Activated T-cell treated with anti-CD3 and anti-CD28 coated beads, Interleukin-2, amount 50 U/mL, for 48 hours (primary cell): ENCODE results near the gene FRZB.

Source experiments
- DNase-seq, 2 experiments: peaks; one replicate each; pipeline ENCODE4 v3.0.0-alpha.2; 2020

FRZB gene

GRCh38 chr2:182834293-182834692, 32.1 kb downstream of the FRZB start:
- no peak for DNase-seq

DNA sequence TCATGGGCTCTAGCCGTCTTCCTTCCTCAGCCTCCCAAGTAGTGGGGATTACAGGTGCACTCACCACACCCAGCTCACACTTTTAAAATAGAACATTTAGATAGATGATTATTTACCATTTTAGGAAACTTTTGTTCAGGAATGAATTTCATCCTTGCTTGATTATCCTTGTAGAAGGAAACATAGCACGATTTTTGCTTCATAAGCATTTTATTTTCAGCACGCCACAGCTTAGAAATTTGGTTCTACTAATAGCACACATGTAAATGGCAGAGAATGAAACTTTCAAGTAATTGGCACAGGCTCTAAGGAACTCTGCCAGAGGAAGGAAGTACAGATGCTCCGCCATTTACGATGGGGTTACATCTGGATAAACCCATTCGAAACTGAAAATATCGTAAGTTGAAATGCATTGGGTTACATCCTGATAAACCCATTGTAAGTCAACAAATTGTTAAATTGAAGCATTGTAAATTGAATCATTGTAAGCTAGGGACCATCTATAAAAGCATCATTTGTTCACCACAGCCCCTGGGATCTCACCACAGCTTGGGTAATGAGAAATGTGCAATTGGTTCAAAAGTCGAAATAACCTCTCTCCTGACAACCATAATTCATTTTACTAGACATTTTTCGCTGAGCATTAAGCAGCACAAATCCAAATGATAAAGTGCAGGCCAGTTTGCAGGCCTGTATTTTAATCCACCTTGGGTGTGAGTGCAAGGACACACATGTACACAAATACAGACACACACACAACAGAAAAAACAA, 33.2 kb downstream of the FRZB start:
- DNase-seq: no peak

- no peak for DNase-seq
Observed at GRCh38 chr2:182831921-182832320, 34.5 kb downstream of the FRZB start.

DNA sequence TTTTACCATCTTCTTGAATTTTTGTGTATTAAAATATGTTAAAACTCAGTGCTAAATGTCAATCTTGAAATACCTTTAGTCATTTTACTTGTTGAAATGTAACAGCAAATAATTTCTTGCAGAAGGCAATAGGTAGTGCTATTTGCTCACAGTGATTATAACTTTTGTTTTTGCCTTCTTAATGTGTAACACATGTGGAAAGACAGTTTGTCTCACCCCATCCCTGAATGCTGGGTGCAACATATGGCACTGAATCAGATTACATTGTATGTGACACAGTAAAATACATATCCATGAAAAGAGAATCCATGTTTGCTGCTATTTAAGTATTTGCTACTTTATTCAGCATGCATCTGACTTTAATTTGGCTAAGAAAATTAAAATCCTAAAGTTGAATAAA, 35.3 kb downstream of the FRZB start:
- DNase-seq: no peak

DNA sequence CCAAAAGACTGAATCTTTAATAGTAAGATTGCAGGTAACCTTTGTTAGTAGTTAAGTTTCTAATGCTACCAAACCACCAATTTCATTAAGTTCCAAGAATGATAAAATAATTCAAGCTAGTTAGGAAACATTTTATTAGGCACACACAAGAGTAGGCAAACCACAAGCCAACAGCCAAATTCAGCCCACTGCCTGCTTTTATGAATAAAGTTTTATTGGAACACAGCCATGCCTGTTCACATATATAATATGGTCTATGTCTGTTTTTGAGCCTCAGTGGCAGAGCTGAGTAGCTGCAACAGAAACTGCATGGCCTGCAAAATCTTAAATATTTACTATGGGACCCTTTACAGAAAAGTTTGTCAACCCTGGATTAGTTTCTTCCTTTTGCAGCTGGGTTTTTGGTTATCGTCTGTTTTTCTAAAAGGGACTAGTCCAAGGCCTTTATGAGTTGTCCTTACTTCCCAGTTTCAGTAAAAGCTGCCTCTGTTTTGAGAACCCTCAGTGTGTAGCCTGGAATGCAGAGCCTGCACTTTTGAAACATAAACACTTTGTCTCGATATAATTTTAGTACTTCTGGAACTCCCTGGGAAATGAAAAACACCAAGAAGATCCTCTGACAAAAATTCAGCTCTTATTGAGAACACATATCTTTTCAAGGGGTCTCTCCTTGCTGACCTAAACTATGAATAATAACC, 39.1 kb downstream of the FRZB start:
- no peak for DNase-seq

- DNase-seq: no peak
Observed at GRCh38 chr2:182826496-182826895, 39.9 kb downstream of the FRZB start.

- no peak for DNase-seq
Observed at GRCh38 chr2:182826064-182826463, 40.4 kb downstream of the FRZB start.

DNA sequence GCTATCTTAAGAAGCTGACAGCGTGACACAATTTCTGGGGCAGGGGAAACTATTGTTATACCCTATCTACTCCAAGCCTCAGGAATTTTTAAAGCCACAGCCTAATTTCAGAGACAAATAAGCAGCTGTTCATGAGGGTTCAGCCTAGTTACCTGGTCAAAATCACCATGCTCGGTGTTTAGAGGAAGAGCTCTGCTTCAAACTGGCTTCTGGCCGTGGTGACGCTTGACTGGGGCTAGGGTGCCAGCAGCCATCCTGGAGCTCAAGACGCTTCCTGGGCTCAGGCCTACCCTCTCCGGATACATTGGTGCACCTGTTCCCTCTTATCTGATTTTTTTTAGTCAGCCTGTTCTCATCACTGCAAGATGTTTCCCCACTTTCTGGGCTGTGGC, 41.7 kb downstream of the FRZB start:
- DNase-seq: no peak

- DNase-seq: no peak
Observed at GRCh38 chr2:182824056-182824766, 42.2 kb downstream of the FRZB start.

DNA sequence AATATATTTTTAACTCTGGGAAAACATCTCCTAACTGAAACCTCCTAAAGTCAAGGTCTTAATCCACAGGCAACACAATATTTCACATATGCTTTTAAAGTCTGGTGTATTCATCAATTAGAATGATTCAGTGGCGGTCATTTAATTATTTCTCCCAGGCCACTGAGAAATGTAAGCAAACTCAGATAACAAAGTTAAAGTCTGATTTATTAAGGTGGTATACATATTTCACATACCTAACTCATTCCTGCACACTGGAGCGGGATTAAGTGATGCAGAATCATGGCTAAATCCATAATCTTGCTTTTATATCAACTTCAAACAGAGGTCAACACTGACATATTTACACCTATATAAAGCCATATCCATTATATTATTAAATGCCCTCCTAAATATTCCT, 43.7 kb downstream of the FRZB start:
- DNase-seq: no peak

DNA sequence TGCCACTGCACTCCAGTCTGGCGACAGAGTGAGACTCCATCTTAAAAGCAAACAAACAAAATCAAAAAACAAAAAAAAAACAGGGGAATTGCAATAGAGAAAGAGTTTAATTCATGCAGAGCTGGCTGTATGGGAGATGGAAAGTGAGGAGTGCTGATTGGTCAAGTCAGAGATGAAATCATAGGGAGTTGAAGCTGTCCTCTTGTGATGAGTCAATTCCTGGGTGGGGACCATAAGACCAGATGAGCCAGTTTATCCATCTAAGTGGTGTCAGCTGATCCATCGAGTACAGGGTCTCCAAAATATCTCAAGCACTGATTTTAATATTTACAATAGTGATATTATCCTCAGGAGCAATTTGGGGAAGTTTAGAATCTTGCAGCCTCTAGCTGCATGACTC, 45.3 kb downstream of the FRZB start:
- DNase-seq: no peak

GRCh38 chr2:182819412-182819811, 47.0 kb downstream of the FRZB start:
- DNase-seq: no peak

DNA sequence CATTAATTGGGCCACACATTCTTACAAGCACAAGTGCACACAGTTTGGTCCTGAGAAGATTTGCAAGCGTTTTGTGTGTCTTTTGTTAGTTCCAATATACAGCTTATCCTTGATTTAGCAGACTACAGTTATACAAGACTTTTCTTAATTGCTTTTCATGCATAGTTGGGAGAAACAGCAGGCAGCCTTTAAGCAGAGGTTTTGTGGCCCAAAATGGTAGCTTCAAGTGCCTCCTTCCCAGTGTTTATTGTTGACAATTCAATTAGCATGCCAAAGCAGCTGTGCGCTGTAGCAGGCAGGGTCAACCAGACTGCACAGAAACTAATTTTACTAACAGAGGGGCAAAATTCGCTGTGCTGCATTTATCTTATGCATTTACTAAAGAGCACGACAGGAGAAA, 47.5 kb downstream of the FRZB start:
- DNase-seq: no peak

- DNase-seq: no peak
Observed at GRCh38 chr2:182818501-182818900, 47.9 kb downstream of the FRZB start.

DNA sequence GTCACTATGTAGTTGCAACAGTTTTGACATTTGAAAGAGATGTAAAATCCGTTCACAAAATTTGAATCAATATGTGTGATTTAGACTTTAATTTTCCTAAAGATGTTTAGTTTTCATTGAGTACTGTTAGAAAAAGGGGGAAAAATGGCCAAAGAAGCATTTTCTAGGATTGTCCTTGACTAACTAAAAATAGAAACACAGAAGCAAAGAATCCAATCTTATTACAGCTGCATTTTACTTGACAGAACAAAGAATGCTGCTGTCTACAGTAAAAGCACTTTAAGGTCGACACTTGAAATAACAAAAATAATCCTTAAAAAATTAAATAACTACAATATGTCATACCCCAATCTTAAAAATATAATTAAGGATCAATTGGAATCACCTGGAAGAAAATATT, 48.9 kb downstream of the FRZB start:
- DNase-seq: no peak

DNA sequence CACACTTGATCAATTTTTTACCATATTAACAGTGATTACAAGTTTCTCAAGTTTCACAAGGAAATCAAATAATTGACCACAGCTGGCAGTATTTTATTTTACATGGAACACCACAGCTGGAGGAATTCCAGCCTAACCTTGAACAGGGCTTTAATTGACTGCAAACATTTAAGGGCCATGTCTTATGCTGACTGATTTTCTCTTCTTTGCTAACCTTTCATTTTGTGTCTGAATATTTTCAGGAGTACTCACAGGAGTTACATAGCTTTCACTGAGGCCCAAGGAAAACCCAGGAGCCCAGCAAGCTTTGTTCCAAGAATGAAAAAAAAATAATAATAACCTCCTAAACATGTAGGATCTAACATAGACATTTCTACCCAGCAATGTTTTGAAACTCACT, 49.6 kb downstream of the FRZB start:
- no peak for DNase-seq

DNA sequence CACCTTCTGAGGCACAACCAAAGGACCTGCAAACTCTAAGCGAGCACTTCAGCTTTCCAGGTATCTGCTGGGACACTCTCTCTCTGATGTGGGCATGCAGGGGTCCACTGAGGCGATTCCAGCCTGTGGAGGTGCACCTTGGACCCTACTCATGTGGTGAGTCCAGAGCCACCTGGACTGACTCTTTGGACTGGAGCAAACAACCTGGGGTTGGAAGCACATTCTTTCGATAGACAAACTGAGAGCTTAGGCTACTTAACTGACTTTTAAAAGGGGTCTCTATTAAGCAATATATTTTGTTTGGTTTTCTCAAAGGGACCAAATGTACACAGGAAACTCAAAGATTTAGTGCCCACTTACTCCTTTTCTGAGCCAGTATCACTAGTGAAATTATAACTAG, 51.6 kb downstream of the FRZB start:
- DNase-seq: no peak

- DNase-seq: no peak
Observed at GRCh38 chr2:182814380-182814779, 52.1 kb downstream of the FRZB start.

GRCh38 chr2:182810087-182810486, 56.4 kb downstream of the FRZB start:
- no peak for DNase-seq

DNA sequence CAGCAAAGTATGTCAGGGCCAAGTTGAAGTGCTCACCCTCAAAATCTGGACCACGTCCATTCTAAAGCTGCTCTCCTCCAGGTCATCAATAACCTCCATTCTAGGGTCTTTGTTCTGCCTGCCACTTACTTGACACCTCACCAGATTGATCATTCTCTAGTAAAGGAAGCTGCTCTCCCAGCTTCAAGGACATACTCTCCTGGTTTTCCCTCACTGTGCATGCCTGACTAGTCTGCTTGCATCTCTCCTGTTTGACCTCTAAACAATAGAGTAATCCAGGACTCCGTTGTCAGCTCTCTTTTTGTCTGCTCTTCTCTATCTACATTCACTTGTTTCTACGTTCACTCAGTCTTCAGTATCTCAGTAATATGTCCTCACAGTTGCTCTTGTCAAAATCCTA, 59.1 kb downstream of the FRZB start:
- DNase-seq: no peak

DNA sequence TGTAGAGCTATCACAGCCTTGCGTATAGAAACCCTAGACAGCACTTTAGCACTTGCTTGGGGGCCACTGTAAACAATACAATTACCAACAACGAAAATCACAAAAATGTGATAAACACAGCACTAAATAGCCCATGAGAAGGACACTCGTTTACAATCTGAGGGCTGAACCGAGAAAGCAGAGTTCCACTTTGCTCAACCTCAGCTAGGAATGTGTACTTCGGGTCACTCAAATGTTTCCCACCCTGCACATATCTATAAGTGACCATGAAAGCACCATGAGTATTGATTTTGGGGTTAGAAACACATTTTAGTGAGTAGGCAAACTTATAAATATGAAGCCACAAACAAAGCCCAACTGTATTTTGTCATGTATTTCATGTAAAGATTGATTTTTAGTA, 62.3 kb downstream of the FRZB start:
- DNase-seq: no peak

DNA sequence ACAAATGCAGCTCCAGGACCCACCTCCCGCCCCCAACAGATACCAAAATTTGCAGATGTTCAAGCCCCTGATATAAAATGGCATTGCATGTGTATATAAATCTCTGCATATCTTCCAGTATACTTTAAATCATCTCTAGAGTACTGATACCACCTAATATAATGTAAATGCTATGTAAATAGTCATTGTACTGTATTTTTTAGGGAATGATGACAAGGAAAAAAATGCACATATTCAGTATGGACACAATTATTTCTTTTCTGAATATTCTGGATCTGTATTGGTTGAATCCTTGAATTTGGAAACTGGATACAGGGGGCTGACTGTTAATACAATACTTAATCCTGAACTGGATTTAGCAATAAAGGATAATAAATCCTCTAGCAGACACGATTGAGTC, 67.7 kb downstream of the FRZB start:
- no peak for DNase-seq

- DNase-seq: no peak
Observed at GRCh38 chr2:182792441-182792840, 74.0 kb downstream of the FRZB start.

- DNase-seq: no peak
Observed at GRCh38 chr2:182784777-182785176, 81.7 kb downstream of the FRZB start.
